Measurements from ENCODE around the gene FRMPD1.

Gene FRMPD1

GRCh38 chr9:37609735-37610397 lies 40.9 kb upstream of the FRMPD1 start:
- POLR2A ChIA-PET, result interaction anchor here (0.6 kb wide), 1 partner anchor 31 kb away, joined by 5 read pairs; no protein-coding TSS in a partner anchor
- H3K27ac ChIP-seq (ENCODE audit: extremely low read depth, low read depth, low read length), result no peak overlapping the region
- no peaks in the 10 kb centered on the region for H3K4me1 ChIP-seq (ENCODE audit: control insufficient read depth, insufficient read depth, low read length)
- CTCF ChIA-PET, result interaction anchor here (2.7 kb wide), 1 partner anchor 15 kb away, joined by 8 read pairs; no protein-coding TSS in a partner anchor
- no peaks in the 10 kb centered on the region for H3K9me3 ChIP-seq (ENCODE audit: control insufficient read depth, insufficient read depth, low read depth, low read length)
- no peaks in the 10 kb centered on the region for H3K36me3 ChIP-seq (ENCODE audit: control insufficient read depth in 2 of 2, insufficient read depth in 1 of 2, low read length in 2 of 2)
- no peak overlapping the region for H3K4me3 ChIP-seq (ENCODE audit: low read depth, low read length)
- TF ChIP-seq SP7 (tag by site-specific recombination; IDR thresholded peaks at IDR 0.05) (no peak), PRDM6 (tag by site-specific recombination; IDR thresholded peaks at IDR 0.05) (no peak), ZNF561 (tag by site-specific recombination; IDR thresholded peaks at IDR 0.05; ENCODE audit: borderline replicate concordance) (no peak), ZNF501 (tag by site-specific recombination; IDR thresholded peaks at IDR 0.05) (no peak), ZNF660 (tag by site-specific recombination; IDR thresholded peaks at IDR 0.05) (no peak), ZFP37 (tag by site-specific recombination; IDR thresholded peaks at IDR 0.05) (no peak), ZNF423 (tag by site-specific recombination; IDR thresholded peaks at IDR 0.05) (no peak), ZSCAN16 (tag by site-specific recombination; IDR thresholded peaks at IDR 0.05) (no peak), MZF1 (tag by site-specific recombination; IDR thresholded peaks at IDR 0.05; ENCODE audit: borderline replicate concordance) (no peak), ZSCAN30 (tag by site-specific recombination; IDR thresholded peaks at IDR 0.05) (no peak), ZFP3 (tag by site-specific recombination; IDR thresholded peaks at IDR 0.05; ENCODE audit: low read depth) (no peak), ZBTB17 (tag by site-specific recombination; IDR thresholded peaks at IDR 0.05) (no peak), ZNF677 (tag by site-specific recombination; IDR thresholded peaks at IDR 0.05) (no peak)

- ChIA-PET POLR2A (no interaction called here), CTCF (interaction anchor here (0.9 kb wide), 1 partner anchor 458 kb away, joined by 4 read pairs; the partner anchor contains the start of gene SHB)
- H3K9me3 ChIP-seq (ENCODE audit: control insufficient read depth, insufficient read depth, low read depth, low read length), result no peaks in the 10 kb centered on the region
- no peak for TF ChIP-seq MEIS1 (CRISPR knock-in tag; IDR thresholded peaks at IDR 0.05; ENCODE audit: borderline replicate concordance)
- TF ChIP-seq ZNF558 (tag by site-specific recombination; IDR thresholded peaks at IDR 0.05), result no peak
- no peak for TF ChIP-seq ZNF76 (tag by site-specific recombination; IDR thresholded peaks at IDR 0.05; ENCODE audit: borderline replicate concordance, low read depth)
- TF ChIP-seq ZNF211 (tag by site-specific recombination; IDR thresholded peaks at IDR 0.05; ENCODE audit: low read depth), result no peak
- no peak for TF ChIP-seq ZNF266 (tag by site-specific recombination; IDR thresholded peaks at IDR 0.05; ENCODE audit: low read depth)
- TF ChIP-seq MYNN (tag by site-specific recombination; IDR thresholded peaks at IDR 0.05; ENCODE audit: borderline replicate concordance), result no peak
- no peak for TF ChIP-seq ZNF792 (tag by site-specific recombination; IDR thresholded peaks at IDR 0.05)
- no peak for TF ChIP-seq ZNF391 (tag by site-specific recombination; IDR thresholded peaks at IDR 0.05; ENCODE audit: borderline replicate concordance, low read depth)
- TF ChIP-seq ZNF561 (tag by site-specific recombination; IDR thresholded peaks at IDR 0.05; ENCODE audit: borderline replicate concordance), result no peak
- no peak for TF ChIP-seq ZBTB11 (tag by site-specific recombination; conservative IDR thresholded peaks at IDR 0.05; ENCODE audit: low read depth)
- TF ChIP-seq ZNF548 (tag by site-specific recombination; IDR thresholded peaks at IDR 0.05), result no peak
- no peak for TF ChIP-seq EGR2 (tag by site-specific recombination; IDR thresholded peaks at IDR 0.05; ENCODE audit: low read depth)
- TF ChIP-seq ZNF146 (tag by site-specific recombination; IDR thresholded peaks at IDR 0.05), result no peak
- no peak for TF ChIP-seq HIC1 (tag by site-specific recombination; IDR thresholded peaks at IDR 0.05)
- H3K4me1 ChIP-seq (ENCODE audit: control insufficient read depth, insufficient read depth, low read length), result no peaks in the 10 kb centered on the region
- no peaks in the 10 kb centered on the region for H3K36me3 ChIP-seq (ENCODE audit: control insufficient read depth in 2 of 2, insufficient read depth in 1 of 2, low read length in 2 of 2)
- H3K27ac ChIP-seq (ENCODE audit: extremely low read depth, low read depth, low read length), result no peak overlapping the region
- no peak overlapping the region for H3K4me3 ChIP-seq (ENCODE audit: low read depth, low read length)
Measured at GRCh38 chr9:37611014-37611413, 39.7 kb upstream of the FRMPD1 start.

Data from HEK293 (cell line).